ENCODE results near the gene OSTM1.
"Not testable (repeated sequence)": the region's sequence is repeated elsewhere in the genome, so short reads cannot be mapped to it uniquely, and the experiment has no call there.

The OSTM1 gene

DNA sequence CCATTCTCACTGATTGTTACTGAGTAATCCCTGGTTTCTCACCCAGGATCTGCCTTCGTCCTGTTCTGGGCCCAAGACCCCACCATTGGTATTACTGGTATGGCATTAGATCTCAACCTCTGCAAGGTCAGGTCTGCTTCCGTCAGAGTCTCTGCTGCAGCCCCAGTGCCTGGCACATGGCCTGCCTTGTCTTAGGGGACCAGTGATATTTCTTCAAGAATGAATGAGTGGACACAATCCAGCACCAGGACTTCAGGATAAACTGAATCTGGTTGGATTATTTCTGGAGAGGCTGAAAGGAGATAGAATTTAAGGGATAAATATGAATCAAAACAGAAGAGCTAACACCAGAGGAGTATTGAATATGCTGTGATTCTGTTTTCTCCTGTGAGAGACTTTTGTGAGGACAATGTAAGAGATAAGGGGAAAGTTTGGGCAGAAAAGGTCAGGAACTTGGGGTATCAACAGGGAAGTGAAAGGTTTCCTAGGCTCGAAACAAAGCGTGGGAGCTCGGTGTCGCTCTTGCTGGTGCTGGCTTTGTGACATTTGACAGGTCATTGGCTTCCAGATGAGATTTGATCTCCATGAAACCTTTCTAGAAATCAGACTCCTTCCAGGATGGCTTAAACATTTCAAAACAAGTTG lies 53.9 kb downstream of the OSTM1 start:
- DNase-seq (ENCODE audit: low read depth in 3 of 3), result no peak

DNA sequence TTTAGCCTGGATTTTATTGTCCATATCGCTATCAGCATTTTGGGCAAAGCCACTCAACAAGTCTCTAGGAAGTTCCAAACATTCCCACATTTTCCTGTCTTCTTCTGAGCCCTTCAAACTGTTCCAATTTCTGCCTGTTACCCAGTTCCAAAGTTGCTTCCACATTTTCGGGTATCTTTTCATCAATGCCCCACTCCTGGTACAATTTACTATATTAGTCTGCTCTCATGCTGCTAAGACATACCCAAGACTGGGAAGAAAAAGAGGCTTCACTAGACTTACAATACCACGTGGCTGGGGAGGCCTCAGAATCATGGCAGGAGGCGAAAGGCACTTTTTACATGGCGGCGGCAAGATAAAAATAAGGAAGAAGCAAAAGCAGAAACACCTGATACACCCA lies 58.3 kb downstream of the OSTM1 start:
- not testable (repeated sequence) for DNase-seq (ENCODE audit: low read depth in 3 of 3)

DNA sequence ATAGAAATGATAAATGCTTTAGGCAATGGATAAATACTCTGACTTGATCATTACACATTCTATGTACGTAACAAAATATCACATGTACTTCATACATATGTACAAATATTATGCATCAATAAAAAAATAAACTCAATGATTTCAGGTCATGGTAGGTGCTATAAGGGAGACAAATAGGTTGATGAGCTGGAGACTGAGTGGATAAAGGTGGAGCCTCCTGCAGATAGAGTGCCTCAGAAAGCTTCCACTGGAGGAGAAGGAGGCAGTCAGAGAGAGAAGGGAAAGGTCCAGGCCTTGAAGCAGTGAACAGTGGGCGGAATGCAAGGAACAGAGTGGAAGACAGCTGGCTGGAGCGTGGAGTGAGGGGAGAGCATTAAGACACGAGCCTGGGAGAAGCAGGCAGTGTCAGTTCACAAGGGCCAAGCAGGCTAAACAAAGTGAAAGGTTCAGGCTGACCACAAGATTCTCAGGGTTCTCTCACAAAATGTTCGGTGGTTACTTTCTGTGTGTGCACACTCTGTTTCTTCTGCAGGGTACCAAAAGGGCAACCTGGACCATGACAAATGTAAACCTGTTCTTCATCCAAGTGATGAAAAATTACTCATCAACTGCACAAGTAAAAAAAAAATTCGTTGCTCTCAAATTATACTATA lies 60.6 kb downstream of the OSTM1 start:
- DNase-seq (ENCODE audit: low read depth in 3 of 3), result no peak

DNA sequence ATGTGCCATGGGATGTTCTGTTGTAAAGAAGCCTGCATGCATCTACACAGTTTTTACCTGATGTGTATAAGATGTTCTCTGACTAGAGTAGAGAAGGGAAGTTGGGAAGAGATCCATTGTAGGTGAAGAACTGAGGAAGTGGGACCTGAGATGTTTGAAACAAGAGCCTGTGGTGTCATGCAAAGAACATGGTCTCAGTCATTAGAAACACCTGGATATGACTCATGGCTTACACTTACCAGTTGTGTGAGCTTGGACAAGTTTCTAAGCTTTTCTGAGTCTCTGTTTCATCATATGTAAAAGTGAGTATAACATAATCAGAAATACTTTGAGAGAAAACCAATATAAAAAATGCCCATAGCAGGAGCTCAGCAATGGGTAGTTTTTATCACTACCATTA lies 64.6 kb downstream of the OSTM1 start:
- no peak for DNase-seq (ENCODE audit: low read depth in 3 of 3)

DNA sequence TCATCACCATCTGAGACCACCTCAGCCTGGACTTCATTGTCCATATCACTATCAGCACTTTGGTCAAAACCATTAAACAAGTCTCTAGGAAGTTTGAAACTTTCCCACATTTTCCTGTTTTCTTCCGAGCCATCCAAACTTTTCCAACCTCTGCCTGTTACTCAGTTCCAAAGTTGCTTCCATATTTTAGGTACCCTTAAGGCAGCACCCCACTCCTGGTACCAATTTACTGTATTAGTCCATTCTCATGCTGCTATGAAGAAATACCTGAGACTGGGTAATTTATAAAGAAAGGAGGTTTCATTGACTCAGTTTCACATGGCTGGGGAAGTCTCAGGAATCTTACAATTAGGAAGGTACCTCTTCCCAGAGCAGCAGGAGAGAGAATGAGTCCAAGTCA lies 65.3 kb downstream of the OSTM1 start:
- DNase-seq (ENCODE audit: low read depth in 3 of 3), result not testable (repeated sequence)

DNA sequence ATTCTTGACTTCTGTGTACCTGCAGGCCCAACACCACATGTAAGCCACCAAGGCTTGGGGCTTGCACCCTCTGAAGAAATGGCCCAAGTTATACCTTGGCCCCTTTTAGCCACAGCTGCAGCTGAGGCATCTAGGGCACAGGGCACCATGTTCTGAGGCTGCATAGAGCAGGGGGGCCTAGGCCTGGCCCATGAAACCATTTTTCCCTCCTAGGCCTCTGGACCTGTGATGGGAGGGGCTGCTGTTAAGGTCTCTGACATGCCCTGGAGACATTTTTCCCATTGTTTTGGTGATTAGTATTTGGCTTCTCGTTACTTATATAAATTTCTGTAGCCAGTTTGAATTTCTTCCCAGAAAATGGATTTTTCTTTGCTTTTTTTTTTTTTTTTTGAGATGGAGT lies 66.2 kb downstream of the OSTM1 start:
- no peak for DNase-seq (ENCODE audit: low read depth in 3 of 3)

DNA sequence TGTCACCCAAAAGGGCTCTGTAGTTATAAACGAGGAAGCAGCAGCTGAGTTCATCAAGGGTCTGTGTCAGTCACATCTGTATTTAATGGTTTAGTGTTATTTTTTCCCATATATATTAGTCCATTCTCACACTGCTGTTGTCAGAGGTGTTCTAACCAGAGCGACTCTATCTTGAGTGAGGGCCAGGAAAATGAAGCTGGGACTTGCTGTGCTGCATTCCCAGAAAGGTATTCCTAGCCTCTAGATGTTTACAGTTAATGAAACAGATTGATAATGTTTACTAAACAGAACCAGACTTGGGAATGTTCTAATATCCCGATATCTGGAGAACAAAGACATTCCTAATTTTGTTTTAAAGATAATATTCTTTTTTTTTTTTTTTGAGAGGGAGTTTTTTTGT lies 68.6 kb downstream of the OSTM1 start:
- no peak for DNase-seq (ENCODE audit: low read depth in 3 of 3)

DNA sequence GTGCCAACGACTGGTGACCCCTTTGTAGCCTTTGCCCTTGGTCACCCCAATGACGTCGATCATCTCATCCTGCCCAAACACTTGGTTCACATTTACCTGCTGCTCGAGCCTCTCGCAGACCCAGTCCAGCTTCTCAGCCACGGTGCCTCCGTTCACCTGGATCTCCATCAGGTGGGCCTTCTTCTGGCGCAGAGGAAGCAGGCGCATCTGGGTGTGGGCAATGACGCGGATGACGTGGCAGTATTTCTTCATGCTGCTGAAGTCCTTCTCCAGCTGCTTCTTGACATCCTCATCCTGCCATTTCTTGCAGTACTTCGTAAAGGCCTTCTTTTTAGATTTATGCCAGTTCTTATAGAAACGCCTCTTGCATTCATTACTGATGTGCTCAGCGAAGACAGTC lies 69.7 kb downstream of the OSTM1 start:
- no peak for DNase-seq (ENCODE audit: low read depth in 3 of 3)

DNA sequence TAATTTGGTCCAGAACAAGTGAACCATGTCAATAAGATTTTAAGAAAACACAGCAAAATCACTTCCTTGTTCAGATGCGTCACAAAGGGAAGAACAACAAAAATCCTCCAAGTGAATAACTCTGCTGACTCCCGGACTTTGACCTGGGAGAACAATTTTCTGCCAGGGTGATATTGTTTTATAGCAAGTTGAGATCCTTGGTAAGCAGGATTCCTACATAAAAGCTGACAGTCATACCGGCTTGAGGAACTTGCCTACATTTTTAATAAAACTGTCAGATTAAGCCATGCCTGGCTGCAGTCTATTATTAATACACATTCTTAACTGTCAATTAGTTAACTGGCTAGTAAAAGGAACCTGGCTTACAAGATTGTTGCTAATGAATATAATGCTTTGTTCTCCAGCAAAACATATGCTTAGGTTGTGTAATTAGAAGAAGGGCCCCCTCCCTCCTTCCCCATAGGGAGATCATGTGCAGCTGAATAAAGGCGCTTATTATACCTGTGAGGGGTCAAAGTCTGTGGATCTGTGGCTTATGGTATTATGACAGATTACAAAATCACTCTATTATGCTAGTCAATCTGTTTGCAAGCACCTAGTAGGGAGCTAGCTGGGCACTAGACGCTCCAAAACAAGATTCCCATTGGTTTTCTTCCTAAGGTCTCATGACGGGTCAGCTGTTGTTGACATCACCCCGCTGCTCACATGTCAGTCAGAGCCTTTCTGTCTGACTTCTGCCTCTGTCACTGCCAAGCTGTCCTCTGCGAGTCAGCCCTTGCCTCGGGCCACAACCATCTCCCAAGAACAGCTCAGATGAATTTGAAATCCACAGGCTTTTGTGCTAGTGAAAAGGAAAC lies 71.9 kb downstream of the OSTM1 start:
- DNase-seq (ENCODE audit: low read depth in 3 of 3), result no peak

DNA sequence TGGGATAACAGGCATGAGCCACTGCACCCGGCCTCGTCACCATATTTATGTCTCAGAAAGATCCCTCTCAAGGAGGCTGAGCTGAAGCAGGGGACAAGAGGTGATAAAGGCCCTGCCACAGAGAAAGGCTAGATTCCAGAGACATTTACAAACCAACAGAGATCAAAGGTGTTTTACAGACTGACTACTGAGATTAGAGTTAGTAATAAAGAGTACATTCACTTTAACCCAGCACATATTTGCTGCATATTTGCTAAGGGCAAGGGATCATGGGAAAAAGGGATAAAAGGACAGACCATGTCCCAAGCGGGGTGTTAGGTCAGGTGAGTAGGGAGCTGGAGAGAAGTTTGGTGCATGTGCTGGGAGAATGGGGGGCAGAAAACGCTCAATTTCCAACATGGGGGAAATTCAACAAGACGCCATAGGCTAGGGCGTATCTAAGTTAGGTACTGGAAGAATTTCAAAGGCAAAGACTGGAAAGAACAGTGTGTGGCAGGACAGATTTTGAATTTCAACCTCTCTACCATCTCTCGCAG lies 72.8 kb downstream of the OSTM1 start:
- DNase-seq (ENCODE audit: low read depth in 3 of 3), result no peak

DNA sequence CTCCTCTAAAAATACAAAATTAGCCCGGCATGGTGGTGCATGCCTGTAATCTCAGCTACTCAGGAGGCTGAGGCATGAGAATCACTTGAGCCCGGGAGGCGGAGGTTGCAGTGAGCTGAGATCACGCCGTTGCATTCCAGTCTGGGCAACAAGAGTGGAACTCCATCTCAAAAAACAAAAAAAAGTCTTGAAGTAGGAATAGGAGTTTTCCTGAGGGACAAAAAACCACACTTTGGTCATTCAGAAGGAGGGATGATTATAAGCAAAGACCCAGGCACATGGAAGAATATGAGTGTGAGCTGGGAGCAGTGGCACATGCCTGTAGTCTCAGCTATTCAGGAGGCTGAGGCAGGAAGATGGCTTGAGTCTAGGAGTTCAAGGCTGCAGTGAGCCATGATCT lies 74.3 kb downstream of the OSTM1 start:
- DNase-seq (ENCODE audit: low read depth in 3 of 3), result not testable (repeated sequence)

DNA sequence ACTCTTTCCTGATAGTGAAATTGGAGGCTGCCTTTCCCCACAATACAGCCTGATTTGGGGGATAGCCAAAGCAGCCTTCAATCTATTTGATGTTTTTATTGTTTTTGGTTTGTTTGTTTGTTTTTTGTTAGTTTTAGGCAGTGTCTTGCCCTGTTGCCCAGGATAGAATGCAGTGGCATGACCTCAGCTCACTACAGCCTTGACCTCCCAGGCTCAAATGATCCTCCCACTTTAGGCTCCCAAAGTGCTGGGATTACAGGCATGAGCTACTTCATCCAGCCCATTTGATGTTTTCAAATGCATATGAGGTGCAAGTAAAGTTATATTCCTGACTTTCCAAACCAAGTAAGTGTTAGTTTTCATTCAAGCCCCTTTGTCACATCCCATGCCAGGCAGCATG lies 75.2 kb downstream of the OSTM1 start:
- no peak for DNase-seq (ENCODE audit: low read depth in 3 of 3)

DNA sequence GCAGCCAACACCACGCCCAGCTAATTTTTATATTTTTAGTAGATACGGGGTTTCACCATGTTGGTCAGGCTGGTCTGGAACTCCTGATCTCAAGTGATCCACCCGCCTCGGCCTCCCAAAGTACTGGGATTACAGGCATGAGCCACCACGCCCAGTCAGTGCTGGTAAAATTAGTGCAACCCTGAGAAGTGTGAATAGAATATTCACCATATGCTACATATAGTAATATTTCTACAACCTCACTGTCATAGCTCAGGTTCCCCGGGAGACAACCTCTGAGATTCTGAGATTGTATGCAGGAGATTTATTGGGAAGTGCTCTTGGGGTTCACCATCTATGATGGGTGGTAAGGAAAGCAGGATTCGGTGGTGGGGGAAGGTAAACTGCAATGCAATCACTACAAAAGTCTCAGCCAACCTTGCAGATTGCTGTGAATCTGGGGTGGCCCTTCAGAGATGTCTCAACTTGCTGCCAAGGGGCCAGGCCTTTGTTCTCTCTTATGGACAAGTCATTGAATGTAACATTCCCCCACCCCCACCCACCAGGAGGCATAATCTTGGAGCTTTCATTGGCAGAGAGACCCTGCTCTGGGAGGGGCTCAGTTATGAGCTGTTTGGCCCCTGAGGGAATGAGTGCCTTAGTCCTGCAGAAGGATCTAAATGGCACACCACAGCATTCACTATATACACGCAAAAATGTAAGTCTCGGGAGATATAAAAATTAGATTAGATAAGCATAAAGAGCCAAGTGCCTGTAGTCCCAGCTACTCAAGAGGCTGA lies 82.6 kb downstream of the OSTM1 start:
- no peak for DNase-seq (ENCODE audit: low read depth in 3 of 3)

Data from stimulated activated CD4-positive, alpha-beta T cell treated with anti-CD3 and anti-CD28 coated beads, TNF-alpha, amount 100 ng/mL, for 4 hours (primary cell).